Breast epithelium (tissue), 3 donors: ENCODE results near the gene RFX8.

ENCODE experiments used
- POLR2A ChIP-seq: fragments of 450-650 bp; IDR thresholded peaks from one replicate; pipeline ENCODE4 v1.6.1; 2016; ENCODE audit warnings: antibody characterized with exemption, mild to moderate bottlenecking, moderate library complexity
- TF ChIP-seq, protein P1 (sequence below), 3 donors: fragments of 450-650 bp; IDR thresholded peaks; one replicate each; pipeline ENCODE4 v1.5.1; 2016 to 2017; ENCODE audit warnings: antibody characterized with exemption in 3 of 3, mild to moderate bottlenecking in 3 of 3, moderate library complexity in 3 of 3

GRCh38 chr2:101357376-101357775, 117.5 kb downstream of the RFX8 start:
- TF ChIP-seq, protein P1, sequence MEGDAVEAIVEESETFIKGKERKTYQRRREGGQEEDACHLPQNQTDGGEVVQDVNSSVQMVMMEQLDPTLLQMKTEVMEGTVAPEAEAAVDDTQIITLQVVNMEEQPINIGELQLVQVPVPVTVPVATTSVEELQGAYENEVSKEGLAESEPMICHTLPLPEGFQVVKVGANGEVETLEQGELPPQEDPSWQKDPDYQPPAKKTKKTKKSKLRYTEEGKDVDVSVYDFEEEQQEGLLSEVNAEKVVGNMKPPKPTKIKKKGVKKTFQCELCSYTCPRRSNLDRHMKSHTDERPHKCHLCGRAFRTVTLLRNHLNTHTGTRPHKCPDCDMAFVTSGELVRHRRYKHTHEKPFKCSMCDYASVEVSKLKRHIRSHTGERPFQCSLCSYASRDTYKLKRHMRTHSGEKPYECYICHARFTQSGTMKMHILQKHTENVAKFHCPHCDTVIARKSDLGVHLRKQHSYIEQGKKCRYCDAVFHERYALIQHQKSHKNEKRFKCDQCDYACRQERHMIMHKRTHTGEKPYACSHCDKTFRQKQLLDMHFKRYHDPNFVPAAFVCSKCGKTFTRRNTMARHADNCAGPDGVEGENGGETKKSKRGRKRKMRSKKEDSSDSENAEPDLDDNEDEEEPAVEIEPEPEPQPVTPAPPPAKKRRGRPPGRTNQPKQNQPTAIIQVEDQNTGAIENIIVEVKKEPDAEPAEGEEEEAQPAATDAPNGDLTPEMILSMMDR (IDR thresholded peaks at IDR 0.05) = no peak
- TF ChIP-seq POLR2A = no peak
